Activated CD8-positive, alpha-beta memory T cell treated with anti-CD3 and anti-CD28 coated beads, Interleukin-2, amount 50 U/mL, for 1 hour (primary cell): ENCODE measurements around the gene RAB40B.
"Not testable (repeated sequence)": the region's sequence is repeated elsewhere in the genome, so short reads cannot be mapped to it uniquely, and the experiment has no call there.

ENCODE experiments used
- DNase-seq: peaks from one replicate; pipeline ENCODE4 v3.0.0-alpha.2; 2020; ENCODE audit errors: extremely low read depth

Gene RAB40B

GRCh38 chr17:82698065-82698973 is at the start of gene RAB40B:
Gene RAB40B (minus strand): TSS chr17:82698698. CDS start chr17:82698596, 102 bp downstream.
- DNase-seq = peak; percentile 95

GRCh38 chr17:82745524-82745923 is 47.0 kb upstream of the RAB40B start:
- DNase-seq = no peak

GRCh38 chr17:82744736-82745135 is 46.2 kb upstream of the RAB40B start:
- not testable (repeated sequence) for DNase-seq

- DNase-seq = no peak
Observed at GRCh38 chr17:82743344-82744219, 45.1 kb upstream of the RAB40B start.

GRCh38 chr17:82740906-82741759 is 42.6 kb upstream of the RAB40B start:
- DNase-seq = no peak

- no peak for DNase-seq
Observed at GRCh38 chr17:82737967-82738877, 39.7 kb upstream of the RAB40B start.

GRCh38 chr17:82736511-82737185 is 38.1 kb upstream of the RAB40B start:
- no peak for DNase-seq

- no peak for DNase-seq
Observed at GRCh38 chr17:82734987-82735866, 36.7 kb upstream of the RAB40B start, which contains the start of gene FN3K. Gene FN3K (plus strand): TSS chr17:82735615. CDS start chr17:82735637, 22 bp downstream.

GRCh38 chr17:82732118-82732743 is 33.7 kb upstream of the RAB40B start:
- no peak for DNase-seq

- no peak for DNase-seq
Observed at GRCh38 chr17:82729479-82730260, 31.2 kb upstream of the RAB40B start.

GRCh38 chr17:82726427-82726826 is 27.9 kb upstream of the RAB40B start:
- no peak for DNase-seq

GRCh38 chr17:82723169-82723807 is 24.8 kb upstream of the RAB40B start:
- DNase-seq = no peak

- DNase-seq = no peak
Observed at GRCh38 chr17:82722341-82723013, 24.0 kb upstream of the RAB40B start.

- DNase-seq = no peak
Observed at GRCh38 chr17:82720204-82720603, 21.7 kb upstream of the RAB40B start.

GRCh38 chr17:82718986-82719685 is 20.6 kb upstream of the RAB40B start:
- DNase-seq = no peak
